Measurements from ENCODE around the gene TRAK1. TPM values are rescaled to one million over a fixed set of nuclear protein-coding genes. Genes with fewer than 3 reads are reported as not detected.
"Not testable (repeated sequence)": the region's sequence is repeated elsewhere in the genome, so short reads cannot be mapped to it uniquely, and the experiment has no call there.

The TRAK1 gene
- total RNA-seq, 1 experiment from 2014 or later = 7.4 TPM

- DNase-seq (ENCODE audit: low read depth) = peak; percentile 56
Observed at GRCh38 chr3:42096796-42097565, 5.8 kb downstream of the TRAK1 start.

- no peak for DNase-seq (ENCODE audit: low read depth)
Observed at GRCh38 chr3:42097566-42097946, 6.4 kb downstream of the TRAK1 start.

GRCh38 chr3:42098171-42098570 lies 7.0 kb downstream of the TRAK1 start:
- DNase-seq (ENCODE audit: low read depth) = no peak

- DNase-seq (ENCODE audit: low read depth) = no peak
Observed at GRCh38 chr3:42099020-42099765, 8.0 kb downstream of the TRAK1 start.

GRCh38 chr3:42101048-42101447 lies 9.9 kb downstream of the TRAK1 start:
- DNase-seq (ENCODE audit: low read depth) = no peak

- DNase-seq (ENCODE audit: low read depth) = no peak
Observed at GRCh38 chr3:42101481-42101880, 10.3 kb downstream of the TRAK1 start.

GRCh38 chr3:42102571-42102970 lies 11.4 kb downstream of the TRAK1 start:
- DNase-seq (ENCODE audit: low read depth) = no peak

GRCh38 chr3:42103921-42104665 lies 12.9 kb downstream of the TRAK1 start:
- DNase-seq (ENCODE audit: low read depth) = not testable (repeated sequence)

GRCh38 chr3:42105994-42106393 lies 14.8 kb downstream of the TRAK1 start:
- DNase-seq (ENCODE audit: low read depth) = not testable (repeated sequence)

GRCh38 chr3:42106646-42107045 lies 15.5 kb downstream of the TRAK1 start:
- DNase-seq (ENCODE audit: low read depth) = no peak

GRCh38 chr3:42110631-42111030 lies 19.5 kb downstream of the TRAK1 start:
- DNase-seq (ENCODE audit: low read depth) = no peak

GRCh38 chr3:42114130-42114725 lies 23.1 kb downstream of the TRAK1 start:
- DNase-seq (ENCODE audit: low read depth) = no peak

GRCh38 chr3:42115215-42115614 lies 24.1 kb downstream of the TRAK1 start:
- no peak for DNase-seq (ENCODE audit: low read depth)

- DNase-seq (ENCODE audit: low read depth) = no peak
Observed at GRCh38 chr3:42115946-42116345, 24.8 kb downstream of the TRAK1 start.

GRCh38 chr3:42116466-42116865 lies 25.3 kb downstream of the TRAK1 start:
- peak; percentile 21 for DNase-seq (ENCODE audit: low read depth)

- DNase-seq (ENCODE audit: low read depth) = peak; percentile 74
Observed at GRCh38 chr3:42117175-42118008, 26.2 kb downstream of the TRAK1 start.

- peak; percentile 62 for DNase-seq (ENCODE audit: low read depth)
Observed at GRCh38 chr3:42118762-42119361, 27.7 kb downstream of the TRAK1 start.

- DNase-seq (ENCODE audit: low read depth) = no peak
Observed at GRCh38 chr3:42119561-42120355, 28.6 kb downstream of the TRAK1 start.

- peak; percentile 27 for DNase-seq (ENCODE audit: low read depth)
Observed at GRCh38 chr3:42120866-42121265, 29.7 kb downstream of the TRAK1 start.
